HCT116 (cell line): Measurements from ENCODE around the gene NTN4. TPM values are rescaled to one million over a fixed set of nuclear protein-coding genes. Genes with fewer than 3 reads are reported as not detected.

Experiments used
- ATAC-seq: fragments of 200-7000 bp; cut with Tn5 transposase; 2 replicates; pipeline ENCODE4 v1.9.1; 2020; ENCODE audit warnings: mild to moderate bottlenecking, moderate library complexity
- BruUV-seq: library from RNA; stranded (reverse); fragments of 400-500 nt; replicated peaks from 2 replicates; lab custom pipeline; 2021; lab: Mats Ljungman, UMichigan
- CTCF ChIA-PET: fragments of 300-600 bp; sonication (Branson Sonifier 250); formaldehyde crosslinking; loops from one replicate; lab custom pipeline; 2021; ENCODE audit warnings: antibody characterized with exemption; lab: Charles Lee
- POLR2A ChIA-PET: fragments of 300-600, 350-600 bp; sonication (Branson Sonifier 250); formaldehyde crosslinking; loops from one replicate; lab custom pipeline; 2021; ENCODE audit warnings: antibody characterized with exemption; lab: Charles Lee
- RAD21 ChIA-PET, 2 experiments: fragments of 300-600 bp; sonication (Branson Sonifier 250); formaldehyde crosslinking; loops; one replicate each; lab custom pipeline; 2023; ENCODE audit warnings: low total read pairs in 2 of 2; ENCODE audit not compliant: uncharacterized antibody in 2 of 2, unreplicated experiment in 2 of 2, low non-redundant PET in 1 of 2; lab: Charles Lee
- DNase-seq: peaks from one replicate; pipeline ENCODE4 v3.0.0-alpha.2; 2010; ENCODE audit warnings: low read depth, low spot score
- H2AFZ ChIP-seq: fragments of 200-600 bp; shearing (Covaris generic), sonication (generic); 2 replicates; pipeline ENCODE4 v1.6.1; 2017; ENCODE audit warnings: low read depth, mixed run types, mixed read lengths, antibody characterized with exemption, low read length; ENCODE audit not compliant: poor library complexity, severe bottlenecking
- H3K27ac ChIP-seq: 2 replicates; pipeline ENCODE4 v1.5.1; 2012; ENCODE audit warnings: low read depth, low read length
- H3K27me3 ChIP-seq: fragments of 200-600 bp; sonication (generic); 2 replicates; pipeline ENCODE4 v1.6.1; 2016; ENCODE audit warnings: mixed run types, low read length, mixed read lengths; ENCODE audit not compliant: insufficient read depth
- H3K36me3 ChIP-seq, 2 experiments: fragments of 200-500 bp in 1 of 2; fragments of 200-600 bp in 1 of 2; sonication (Bioruptor generic) in 1 of 2; sonication (generic) in 1 of 2; 2 replicates each; pipeline versions ENCODE4 v1.5.1 to v1.6.1; 2014 to 2016; ENCODE audit warnings: low read length in 2 of 2, inconsistent platforms in 1 of 2, mixed read lengths in 1 of 2, mixed run types in 1 of 2; ENCODE audit not compliant: insufficient read depth in 2 of 2, control insufficient read depth in 1 of 2
- H3K4me1 ChIP-seq, 2 experiments: fragments of 200-600 bp in 1 of 2; sonication (generic) in 1 of 2; 2 replicates each; pipeline versions ENCODE4 v1.5.1 to v1.6.1; 2012 to 2017; ENCODE audit warnings: low read length in 2 of 2, inconsistent platforms in 1 of 2, mild to moderate bottlenecking in 1 of 2, mixed read lengths in 1 of 2, mixed run types in 1 of 2, moderate library complexity in 1 of 2; ENCODE audit not compliant: insufficient read depth in 2 of 2, control insufficient read depth in 1 of 2
- H3K4me2 ChIP-seq: fragments of 200-600 bp; sonication (generic); 2 replicates; pipeline ENCODE4 v1.6.1; 2017; ENCODE audit warnings: mixed run types, low read length, mixed read lengths
- H3K4me3 ChIP-seq, 2 experiments: fragments of 200-600 bp in 1 of 2; sonication (generic) in 1 of 2; replicated peaks in 1 of 2; 2 replicates each; pipeline ENCODE4 v1.5.1; 2011 to 2016; ENCODE audit warnings: low read length in 2 of 2, control low read depth in 1 of 2, low read depth in 1 of 2, mild to moderate bottlenecking in 1 of 2, mixed read lengths in 1 of 2, mixed run types in 1 of 2
- H3K79me2 ChIP-seq: fragments of 200-600 bp; sonication (generic); 2 replicates; pipeline ENCODE4 v1.6.1; 2017; ENCODE audit warnings: mild to moderate bottlenecking, mixed run types, low read length, moderate library complexity, mixed read lengths; ENCODE audit not compliant: insufficient read depth
- H3K9ac ChIP-seq: fragments of 200-600 bp; sonication (generic); 2 replicates; pipeline ENCODE4 v1.6.1; 2016; ENCODE audit warnings: low read length, mixed read lengths
- H3K9me2 ChIP-seq: fragments of 200-600 bp; sonication (generic), shearing (Covaris generic); 2 replicates; pipeline ENCODE4 v1.6.1; 2017; ENCODE audit warnings: mixed run types, mild to moderate bottlenecking, moderate library complexity; ENCODE audit not compliant: insufficient read depth
- H3K9me3 ChIP-seq, 2 experiments: fragments of 200-500 bp in 1 of 2; fragments of 200-600 bp in 1 of 2; sonication (Bioruptor generic) in 1 of 2; sonication (generic) in 1 of 2; 2 replicates each; pipeline ENCODE4 v1.6.1; 2014 to 2017; ENCODE audit warnings: low read length in 2 of 2, mixed read lengths in 2 of 2, inconsistent platforms in 1 of 2, low read depth in 1 of 2, mild to moderate bottlenecking in 1 of 2, mixed run types in 1 of 2, moderate library complexity in 1 of 2; ENCODE audit not compliant: control insufficient read depth in 1 of 2, insufficient read depth in 1 of 2
- H4K20me1 ChIP-seq: fragments of 200-600 bp; sonication (generic), shearing (Covaris generic); 2 replicates; pipeline ENCODE4 v1.6.1; 2017; ENCODE audit warnings: mixed run types, mild to moderate bottlenecking, moderate library complexity; ENCODE audit not compliant: insufficient read depth
- CBX3 ChIP-seq: IDR thresholded peaks from 2 replicates; pipeline ENCODE4 v1.6.1; 2012; ENCODE audit warnings: low read depth
- CEBPB ChIP-seq: IDR thresholded peaks from 2 replicates; pipeline ENCODE4 v1.6.1; 2012; ENCODE audit warnings: low read depth
- EGR1 ChIP-seq: IDR thresholded peaks from 2 replicates; pipeline ENCODE4 v1.6.1; 2012; ENCODE audit warnings: low read depth
- EZH2 ChIP-seq: fragments of 200-600 bp; sonication (generic); IDR thresholded peaks from 2 replicates; pipeline ENCODE4 v1.6.1; 2017; ENCODE audit warnings: antibody characterized with exemption, mixed run types
- EZH2phosphoT487 ChIP-seq: fragments of 200-600 bp; IDR thresholded peaks from 2 replicates; pipeline ENCODE4 v1.6.1; 2018; ENCODE audit warnings: antibody characterized with exemption, borderline replicate concordance
- FOSL1 ChIP-seq: IDR thresholded peaks from 2 replicates; pipeline ENCODE4 v1.6.1; 2012; ENCODE audit warnings: low read depth
- JUND ChIP-seq: IDR thresholded peaks from 2 replicates; pipeline ENCODE4 v1.6.1; 2012
- POLR2A ChIP-seq: IDR thresholded peaks from 2 replicates; pipeline ENCODE4 v1.7.0; 2011; ENCODE audit warnings: borderline replicate concordance; ENCODE audit not compliant: insufficient read depth, insufficient read length; ENCODE audit errors: extremely low read depth
- POLR2AphosphoS5 ChIP-seq: IDR thresholded peaks from 2 replicates; pipeline ENCODE4 v1.6.1; 2011; ENCODE audit warnings: mild to moderate bottlenecking, low read depth, low read length, moderate library complexity
- SIN3A ChIP-seq: IDR thresholded peaks from 2 replicates; pipeline ENCODE4 v1.6.1; 2012; ENCODE audit warnings: low read depth
- SP1 ChIP-seq: IDR thresholded peaks from 2 replicates; pipeline ENCODE4 v1.6.1; 2012; ENCODE audit warnings: low read depth
- TCF7L2 ChIP-seq: IDR thresholded peaks from 2 replicates; pipeline ENCODE4 v1.7.0; 2011; ENCODE audit warnings: borderline replicate concordance, inconsistent platforms; ENCODE audit not compliant: insufficient read depth, insufficient read length; ENCODE audit errors: extremely low read depth
- YY1 ChIP-seq: IDR thresholded peaks from 2 replicates; pipeline ENCODE4 v1.6.1; 2011; ENCODE audit warnings: low read length, low read depth, moderate library complexity, mild to moderate bottlenecking; ENCODE audit not compliant: insufficient replicate concordance; ENCODE audit errors: extremely low read depth
- ZFX ChIP-seq: fragments of 450-650 bp; IDR thresholded peaks from 2 replicates; pipeline ENCODE4 v1.6.1; 2017
- ZNF274 ChIP-seq: fragments of 200-500 bp; sonication (Bioruptor generic); IDR thresholded peaks from 2 replicates; pipeline ENCODE4 v1.6.1; 2014; ENCODE audit warnings: mild to moderate bottlenecking, low read depth, low read length, inconsistent platforms
- intact Hi-C: fragments of 100-400 bp; cut with micrococcal nuclease; formaldehyde crosslinking; loops from 2 replicates; pipeline ENCODE4 v1.10.0; 2022
- total RNA-seq: library from RNA; stranded (reverse); gene quantifications from one replicate; pipeline ENCODE4 v1.2.1, GENCODE V29; 2021; ENCODE audit not compliant: unreplicated experiment
- TF ChIP-seq, protein P1 (sequence below): IDR thresholded peaks from 2 replicates; pipeline ENCODE4 v1.6.1; 2012
- TF ChIP-seq, protein P2 (sequence below): IDR thresholded peaks from 2 replicates; pipeline ENCODE4 v1.6.1; 2012

Gene NTN4
- total RNA-seq, 1 experiment from 2014 or later, result 4.3 TPM

DNA sequence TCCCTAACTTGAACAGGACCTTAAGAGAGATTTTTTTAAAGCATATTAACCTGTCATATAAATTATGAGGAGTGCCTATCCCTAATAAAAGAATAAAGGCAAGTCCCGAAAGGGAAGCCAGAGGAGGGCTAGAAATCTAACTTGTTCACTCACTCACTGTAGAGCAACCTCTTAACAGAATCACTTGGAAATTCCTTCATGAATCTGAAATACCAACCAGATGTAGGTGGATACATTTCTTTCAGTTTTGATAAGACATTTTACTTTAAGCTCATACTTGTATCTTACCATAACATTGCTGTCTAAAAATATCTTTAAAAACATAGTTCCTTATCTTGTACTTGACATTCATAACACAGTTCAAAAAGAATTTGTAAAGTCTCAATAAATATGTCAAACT lies 25.7 kb downstream of the NTN4 start:
- Histone ChIP-seq H3K4me3 (no peak overlapping the region), H3K27me3 (no peaks in the 10 kb centered on the region), H3K9me2 (no peaks in the 10 kb centered on the region), H4K20me1 (no peaks in the 10 kb centered on the region), H3K4me2 (no peak overlapping the region), H3K79me2 (no peaks in the 10 kb centered on the region), H2AFZ (no peak overlapping the region), H3K9me3 (no peaks in the 10 kb centered on the region), H3K4me1 (peaks cover 7 to 20% of the 10 kb centered on the region in 2 experiments), H3K27ac (no peak overlapping the region), H3K9ac (no peak overlapping the region), H3K36me3 (no peaks in the 10 kb centered on the region)
- DNase-seq, result no peak
- ATAC-seq, result no peak
- BruUV-seq, result no TSS peak
- TF ChIP-seq POLR2AphosphoS5 (no peak), TCF7L2 (no peak), FOSL1 (no peak), EGR1 (no peak), EZH2 (no peak), CEBPB (no peak), YY1 (no peak), POLR2A (no peak), EZH2phosphoT487 (no peak), SP1 (no peak), ZFX (no peak), ZNF274 (no peak)
- intact Hi-C loops, result no loop called here
- RAD21 ChIA-PET, result no interaction called here
- CTCF ChIA-PET, result no interaction called here
- POLR2A ChIA-PET, result no interaction called here

DNA sequence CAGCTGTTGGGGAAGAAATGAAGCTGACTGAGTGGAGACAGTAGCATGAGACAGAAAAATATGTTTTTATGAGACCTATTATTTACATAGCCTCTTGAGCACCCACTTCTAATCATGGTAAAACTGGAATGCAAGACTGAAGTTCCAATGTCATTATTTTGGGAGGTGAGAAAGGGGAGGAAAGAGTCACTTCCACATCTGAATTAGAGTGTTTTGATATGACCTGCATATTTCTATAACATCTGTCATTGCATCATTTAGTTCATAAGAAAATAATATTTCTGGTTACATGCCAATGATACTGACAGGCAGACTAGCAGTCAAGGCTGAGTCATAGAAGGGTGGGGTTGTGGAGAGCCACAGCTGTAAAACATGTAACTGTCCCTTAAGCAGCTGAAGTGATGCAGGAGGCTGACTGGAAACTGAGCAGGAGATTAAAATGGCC lies 26.7 kb downstream of the NTN4 start:
- no TSS peak for BruUV-seq
- Histone ChIP-seq H3K4me1 (peaks cover 7 to 20% of the 10 kb centered on the region in 2 experiments), H3K4me3 (no peak overlapping the region), H2AFZ (no peak overlapping the region), H3K9me3 (no peaks in the 10 kb centered on the region), H3K4me2 (peak overlapping the region; percentile 46), H3K9ac (no peak overlapping the region), H4K20me1 (no peaks in the 10 kb centered on the region), H3K36me3 (no peaks in the 10 kb centered on the region), H3K79me2 (no peaks in the 10 kb centered on the region), H3K9me2 (no peaks in the 10 kb centered on the region), H3K27me3 (no peaks in the 10 kb centered on the region), H3K27ac (no peak overlapping the region)
- TF ChIP-seq JUND (peak; percentile 83), EZH2phosphoT487 (no peak), CEBPB (peak; percentile 75), CBX3 (peak; percentile 77; the same call in 1 of the 2 replicates), SP1 (peak; percentile 70), POLR2AphosphoS5 (peak; percentile 33; the same call in 1 of the 2 replicates), SIN3A (peak; percentile 72), ZFX (no peak), FOSL1 (peak; percentile 85), ZNF274 (no peak)
- TF ChIP-seq, protein P1, sequence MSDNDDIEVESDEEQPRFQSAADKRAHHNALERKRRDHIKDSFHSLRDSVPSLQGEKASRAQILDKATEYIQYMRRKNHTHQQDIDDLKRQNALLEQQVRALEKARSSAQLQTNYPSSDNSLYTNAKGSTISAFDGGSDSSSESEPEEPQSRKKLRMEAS, result peak; percentile 44; the same call in 1 of the 2 replicates
- TF ChIP-seq, protein P2, sequence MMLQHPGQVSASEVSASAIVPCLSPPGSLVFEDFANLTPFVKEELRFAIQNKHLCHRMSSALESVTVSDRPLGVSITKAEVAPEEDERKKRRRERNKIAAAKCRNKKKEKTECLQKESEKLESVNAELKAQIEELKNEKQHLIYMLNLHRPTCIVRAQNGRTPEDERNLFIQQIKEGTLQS, result peak; percentile 78
- ATAC-seq (peak; percentile 82), DNase-seq (peak; percentile 52)
- ChIA-PET POLR2A (interaction anchor here (0.7 kb wide), 1 partner anchor 143 kb away, joined by 3 read pairs; no protein-coding TSS in a partner anchor), CTCF (no interaction called here), RAD21 (interaction anchor here in 1 of 2 experiments (0.8 kb wide), 1 partner anchor 29 kb away, joined by 3 read pairs; no protein-coding TSS in a partner anchor)
- intact Hi-C loops, result no loop called here
